Neural progenitor cell (in vitro differentiated cells): ENCODE data around the gene CA10.

Experiments used
- EZH2 ChIP-seq: fragments of 200-600 bp; sonication (generic); IDR thresholded peaks from 2 replicates; pipeline ENCODE4 v1.6.1; 2017; ENCODE audit warnings: antibody characterized with exemption, mild to moderate bottlenecking, moderate library complexity
- TF ChIP-seq, protein P1 (sequence below): fragments of 200-600 bp; sonication (generic); IDR thresholded peaks from 2 replicates; pipeline ENCODE4 v1.5.1; 2017; ENCODE audit warnings: antibody characterized with exemption, mild to moderate bottlenecking

DNA sequence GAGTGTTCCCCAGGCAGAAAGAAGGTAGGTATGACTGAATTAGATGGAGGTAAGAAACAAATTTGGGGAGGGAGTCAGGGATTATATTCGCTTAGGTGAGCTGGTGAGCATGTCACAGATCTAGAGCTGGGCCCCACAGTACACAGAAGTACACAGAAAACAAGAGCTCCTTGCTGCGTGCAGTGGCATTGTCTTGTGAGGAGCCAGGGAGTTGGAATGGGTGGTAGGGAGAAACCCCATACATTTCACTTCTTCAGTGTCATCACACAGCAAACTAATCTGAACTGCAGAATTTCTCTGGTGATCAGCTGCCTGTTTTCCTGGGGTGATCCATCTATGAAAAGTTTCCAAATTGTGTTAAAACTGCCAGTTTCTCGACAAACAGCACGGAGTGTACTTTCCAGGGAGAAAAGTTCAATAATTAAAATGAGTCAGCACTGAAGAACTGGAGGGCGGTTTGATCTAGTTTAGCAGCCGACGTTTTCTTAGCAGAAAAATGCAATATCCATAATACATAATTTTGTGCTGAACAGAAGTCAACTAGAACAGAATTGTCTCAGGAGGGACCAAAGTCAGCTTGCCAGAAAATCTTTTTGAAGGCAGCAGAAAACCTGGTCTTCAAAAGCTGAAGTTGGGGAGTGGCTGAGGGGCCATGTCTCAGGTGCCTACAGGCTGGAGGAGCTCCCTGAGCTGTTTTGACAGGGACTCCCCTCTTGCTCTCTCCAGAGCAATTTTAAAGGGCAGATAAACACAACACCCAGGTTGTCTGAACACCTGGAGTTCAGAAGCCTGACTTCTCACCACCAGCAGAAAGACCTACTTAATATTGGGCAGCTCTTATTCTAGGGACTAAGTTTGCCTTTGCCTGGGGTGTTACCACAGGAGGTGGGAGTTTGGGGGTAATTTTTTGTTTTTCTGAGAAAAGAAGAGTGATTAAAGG lies 448.6 kb downstream of the CA10 start:
- TF ChIP-seq, protein P1, sequence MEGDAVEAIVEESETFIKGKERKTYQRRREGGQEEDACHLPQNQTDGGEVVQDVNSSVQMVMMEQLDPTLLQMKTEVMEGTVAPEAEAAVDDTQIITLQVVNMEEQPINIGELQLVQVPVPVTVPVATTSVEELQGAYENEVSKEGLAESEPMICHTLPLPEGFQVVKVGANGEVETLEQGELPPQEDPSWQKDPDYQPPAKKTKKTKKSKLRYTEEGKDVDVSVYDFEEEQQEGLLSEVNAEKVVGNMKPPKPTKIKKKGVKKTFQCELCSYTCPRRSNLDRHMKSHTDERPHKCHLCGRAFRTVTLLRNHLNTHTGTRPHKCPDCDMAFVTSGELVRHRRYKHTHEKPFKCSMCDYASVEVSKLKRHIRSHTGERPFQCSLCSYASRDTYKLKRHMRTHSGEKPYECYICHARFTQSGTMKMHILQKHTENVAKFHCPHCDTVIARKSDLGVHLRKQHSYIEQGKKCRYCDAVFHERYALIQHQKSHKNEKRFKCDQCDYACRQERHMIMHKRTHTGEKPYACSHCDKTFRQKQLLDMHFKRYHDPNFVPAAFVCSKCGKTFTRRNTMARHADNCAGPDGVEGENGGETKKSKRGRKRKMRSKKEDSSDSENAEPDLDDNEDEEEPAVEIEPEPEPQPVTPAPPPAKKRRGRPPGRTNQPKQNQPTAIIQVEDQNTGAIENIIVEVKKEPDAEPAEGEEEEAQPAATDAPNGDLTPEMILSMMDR, result no peak
- no peak for TF ChIP-seq EZH2
